ENCODE measurements around the gene GATAD2A.

GRCh38 chr19:19489804-19490204, 84.3 kb downstream of the GATAD2A start:
- TF ChIP-seq CTCF (IDR thresholded peaks at IDR 0.05) (no peak), POLR2A (IDR thresholded peaks at IDR 0.05) (no peak)

Measured in Peyer's patch (tissue), 4 donors.